HCT116 (cell line): Measurements from ENCODE around the gene POPDC3. TPM values are rescaled to one million over a fixed set of nuclear protein-coding genes. Genes with fewer than 3 reads are reported as not detected.
A peak's percentile ranks its signal among the peaks of the same experiment; 100 is the strongest.

Experiments
- ATAC-seq: fragments of 200-7000 bp; cut with Tn5 transposase; 2 replicates; pipeline ENCODE4 v1.9.1; 2020; ENCODE audit warnings: mild to moderate bottlenecking, moderate library complexity
- BruUV-seq: library from RNA; stranded (reverse); fragments of 400-500 nt; replicated peaks from 2 replicates; lab custom pipeline; 2021; lab: Mats Ljungman, UMichigan
- CTCF ChIA-PET: fragments of 300-600 bp; sonication (Branson Sonifier 250); formaldehyde crosslinking; loops from one replicate; lab custom pipeline; 2021; ENCODE audit warnings: antibody characterized with exemption; lab: Charles Lee
- POLR2A ChIA-PET: fragments of 300-600, 350-600 bp; sonication (Branson Sonifier 250); formaldehyde crosslinking; loops from one replicate; lab custom pipeline; 2021; ENCODE audit warnings: antibody characterized with exemption; lab: Charles Lee
- RAD21 ChIA-PET, 2 experiments: fragments of 300-600 bp; sonication (Branson Sonifier 250); formaldehyde crosslinking; loops; one replicate each; lab custom pipeline; 2023; ENCODE audit warnings: low total read pairs in 2 of 2; ENCODE audit not compliant: uncharacterized antibody in 2 of 2, unreplicated experiment in 2 of 2, low non-redundant PET in 1 of 2; lab: Charles Lee
- DNase-seq: peaks from one replicate; pipeline ENCODE4 v3.0.0-alpha.2; 2010; ENCODE audit warnings: low read depth, low spot score
- H2AFZ ChIP-seq: fragments of 200-600 bp; shearing (Covaris generic), sonication (generic); 2 replicates; pipeline ENCODE4 v1.6.1; 2017; ENCODE audit warnings: low read depth, mixed run types, mixed read lengths, antibody characterized with exemption, low read length; ENCODE audit not compliant: poor library complexity, severe bottlenecking
- H3K27ac ChIP-seq: 2 replicates; pipeline ENCODE4 v1.5.1; 2012; ENCODE audit warnings: low read depth, low read length
- H3K27me3 ChIP-seq: fragments of 200-600 bp; sonication (generic); 2 replicates; pipeline ENCODE4 v1.6.1; 2016; ENCODE audit warnings: mixed run types, low read length, mixed read lengths; ENCODE audit not compliant: insufficient read depth
- H3K36me3 ChIP-seq, 2 experiments: fragments of 200-500 bp in 1 of 2; fragments of 200-600 bp in 1 of 2; sonication (Bioruptor generic) in 1 of 2; sonication (generic) in 1 of 2; 2 replicates each; pipeline versions ENCODE4 v1.5.1 to v1.6.1; 2014 to 2016; ENCODE audit warnings: low read length in 2 of 2, inconsistent platforms in 1 of 2, mixed read lengths in 1 of 2, mixed run types in 1 of 2; ENCODE audit not compliant: insufficient read depth in 2 of 2, control insufficient read depth in 1 of 2
- H3K4me1 ChIP-seq, 2 experiments: fragments of 200-600 bp in 1 of 2; sonication (generic) in 1 of 2; 2 replicates each; pipeline versions ENCODE4 v1.5.1 to v1.6.1; 2012 to 2017; ENCODE audit warnings: low read length in 2 of 2, inconsistent platforms in 1 of 2, mild to moderate bottlenecking in 1 of 2, mixed read lengths in 1 of 2, mixed run types in 1 of 2, moderate library complexity in 1 of 2; ENCODE audit not compliant: insufficient read depth in 2 of 2, control insufficient read depth in 1 of 2
- H3K4me2 ChIP-seq: fragments of 200-600 bp; sonication (generic); 2 replicates; pipeline ENCODE4 v1.6.1; 2017; ENCODE audit warnings: mixed run types, low read length, mixed read lengths
- H3K4me3 ChIP-seq, 2 experiments: fragments of 200-600 bp in 1 of 2; sonication (generic) in 1 of 2; replicated peaks in 1 of 2; 2 replicates each; pipeline ENCODE4 v1.5.1; 2011 to 2016; ENCODE audit warnings: low read length in 2 of 2, control low read depth in 1 of 2, low read depth in 1 of 2, mild to moderate bottlenecking in 1 of 2, mixed read lengths in 1 of 2, mixed run types in 1 of 2
- H3K79me2 ChIP-seq: fragments of 200-600 bp; sonication (generic); 2 replicates; pipeline ENCODE4 v1.6.1; 2017; ENCODE audit warnings: mild to moderate bottlenecking, mixed run types, low read length, moderate library complexity, mixed read lengths; ENCODE audit not compliant: insufficient read depth
- H3K9ac ChIP-seq: fragments of 200-600 bp; sonication (generic); 2 replicates; pipeline ENCODE4 v1.6.1; 2016; ENCODE audit warnings: low read length, mixed read lengths
- H3K9me2 ChIP-seq: fragments of 200-600 bp; sonication (generic), shearing (Covaris generic); 2 replicates; pipeline ENCODE4 v1.6.1; 2017; ENCODE audit warnings: mixed run types, mild to moderate bottlenecking, moderate library complexity; ENCODE audit not compliant: insufficient read depth
- H3K9me3 ChIP-seq, 2 experiments: fragments of 200-500 bp in 1 of 2; fragments of 200-600 bp in 1 of 2; sonication (Bioruptor generic) in 1 of 2; sonication (generic) in 1 of 2; 2 replicates each; pipeline ENCODE4 v1.6.1; 2014 to 2017; ENCODE audit warnings: low read length in 2 of 2, mixed read lengths in 2 of 2, inconsistent platforms in 1 of 2, low read depth in 1 of 2, mild to moderate bottlenecking in 1 of 2, mixed run types in 1 of 2, moderate library complexity in 1 of 2; ENCODE audit not compliant: control insufficient read depth in 1 of 2, insufficient read depth in 1 of 2
- H4K20me1 ChIP-seq: fragments of 200-600 bp; sonication (generic), shearing (Covaris generic); 2 replicates; pipeline ENCODE4 v1.6.1; 2017; ENCODE audit warnings: mixed run types, mild to moderate bottlenecking, moderate library complexity; ENCODE audit not compliant: insufficient read depth
- ATF3 ChIP-seq: IDR thresholded peaks from 2 replicates; pipeline ENCODE4 v1.6.1; 2012
- CBX3 ChIP-seq: IDR thresholded peaks from 2 replicates; pipeline ENCODE4 v1.6.1; 2012; ENCODE audit warnings: low read depth
- CEBPB ChIP-seq: IDR thresholded peaks from 2 replicates; pipeline ENCODE4 v1.6.1; 2012; ENCODE audit warnings: low read depth
- EGR1 ChIP-seq: IDR thresholded peaks from 2 replicates; pipeline ENCODE4 v1.6.1; 2012; ENCODE audit warnings: low read depth
- EZH2 ChIP-seq: fragments of 200-600 bp; sonication (generic); IDR thresholded peaks from 2 replicates; pipeline ENCODE4 v1.6.1; 2017; ENCODE audit warnings: antibody characterized with exemption, mixed run types
- EZH2phosphoT487 ChIP-seq: fragments of 200-600 bp; IDR thresholded peaks from 2 replicates; pipeline ENCODE4 v1.6.1; 2018; ENCODE audit warnings: antibody characterized with exemption, borderline replicate concordance
- FOSL1 ChIP-seq: IDR thresholded peaks from 2 replicates; pipeline ENCODE4 v1.6.1; 2012; ENCODE audit warnings: low read depth
- JUND ChIP-seq: IDR thresholded peaks from 2 replicates; pipeline ENCODE4 v1.6.1; 2012
- POLR2A ChIP-seq: IDR thresholded peaks from 2 replicates; pipeline ENCODE4 v1.7.0; 2011; ENCODE audit warnings: borderline replicate concordance; ENCODE audit not compliant: insufficient read depth, insufficient read length; ENCODE audit errors: extremely low read depth
- POLR2AphosphoS5 ChIP-seq: IDR thresholded peaks from 2 replicates; pipeline ENCODE4 v1.6.1; 2011; ENCODE audit warnings: mild to moderate bottlenecking, low read depth, low read length, moderate library complexity
- REST ChIP-seq: IDR thresholded peaks from 2 replicates; pipeline ENCODE4 v1.6.1; 2012; ENCODE audit warnings: low read depth
- SIN3A ChIP-seq: IDR thresholded peaks from 2 replicates; pipeline ENCODE4 v1.6.1; 2012; ENCODE audit warnings: low read depth
- SP1 ChIP-seq: IDR thresholded peaks from 2 replicates; pipeline ENCODE4 v1.6.1; 2012; ENCODE audit warnings: low read depth
- SRF ChIP-seq: IDR thresholded peaks from 2 replicates; pipeline ENCODE4 v1.6.1; 2012; ENCODE audit warnings: low read depth
- TCF7L2 ChIP-seq: IDR thresholded peaks from 2 replicates; pipeline ENCODE4 v1.7.0; 2011; ENCODE audit warnings: borderline replicate concordance, inconsistent platforms; ENCODE audit not compliant: insufficient read depth, insufficient read length; ENCODE audit errors: extremely low read depth
- YY1 ChIP-seq: IDR thresholded peaks from 2 replicates; pipeline ENCODE4 v1.6.1; 2011; ENCODE audit warnings: low read length, low read depth, moderate library complexity, mild to moderate bottlenecking; ENCODE audit not compliant: insufficient replicate concordance; ENCODE audit errors: extremely low read depth
- ZBTB33 ChIP-seq: IDR thresholded peaks from 2 replicates; pipeline ENCODE4 v1.6.1; 2011; ENCODE audit warnings: mild to moderate bottlenecking, low read length, moderate library complexity; ENCODE audit not compliant: insufficient replicate concordance; ENCODE audit errors: extremely low read depth
- ZFX ChIP-seq: fragments of 450-650 bp; IDR thresholded peaks from 2 replicates; pipeline ENCODE4 v1.6.1; 2017
- ZNF274 ChIP-seq: fragments of 200-500 bp; sonication (Bioruptor generic); IDR thresholded peaks from 2 replicates; pipeline ENCODE4 v1.6.1; 2014; ENCODE audit warnings: mild to moderate bottlenecking, low read depth, low read length, inconsistent platforms
- intact Hi-C: fragments of 100-400 bp; cut with micrococcal nuclease; formaldehyde crosslinking; loops from 2 replicates; pipeline ENCODE4 v1.10.0; 2022
- total RNA-seq: library from RNA; stranded (reverse); gene quantifications from one replicate; pipeline ENCODE4 v1.2.1, GENCODE V29; 2021; ENCODE audit not compliant: unreplicated experiment

The POPDC3 gene
- total RNA-seq, 1 experiment from 2014 or later, result 10.1 TPM

GRCh38 chr6:105209950-105210706 is 30.3 kb upstream of the POPDC3 start:
- no TSS peak for BruUV-seq
- H3K36me3 ChIP-seq, result no peaks in the 10 kb centered on the region
- H3K27me3 ChIP-seq, result no peaks in the 10 kb centered on the region
- no peaks in the 10 kb centered on the region for H3K9me2 ChIP-seq
- ATAC-seq (peak; percentile 54), DNase-seq (peak; percentile 38)
- ChIA-PET POLR2A (no interaction called here), CTCF (interaction anchor here (1.1 kb wide), 1 partner anchor 27 kb away, joined by 3 read pairs; no protein-coding TSS in a partner anchor), RAD21 (no interaction called here)
- TF ChIP-seq POLR2A (no peak), CBX3 (peak; percentile 25; the same call in 1 of the 2 replicates), TCF7L2 (no peak), EZH2 (no peak), YY1 (no peak), SP1 (peak; percentile 51), SIN3A (no peak), JUND (peak; percentile 50), SRF (no peak), ZFX (no peak), EZH2phosphoT487 (no peak), REST (no peak), ZNF274 (no peak), EGR1 (no peak), ZBTB33 (no peak), FOSL1 (peak; percentile 48), ATF3 (no peak), CEBPB (peak; percentile 80), POLR2AphosphoS5 (no peak)
- no peaks in the 10 kb centered on the region for H3K79me2 ChIP-seq
- no peaks in the 10 kb centered on the region for H4K20me1 ChIP-seq
- no peak overlapping the region for H3K4me3 ChIP-seq
- intact Hi-C loops, result no loop called here
- H2AFZ ChIP-seq, result peak overlapping the region; percentile 79
- no peaks in the 10 kb centered on the region for H3K9me3 ChIP-seq
- H3K4me1 ChIP-seq, result peaks cover 0 to 33% of the 10 kb centered on the region in 2 experiments; a peak in 3 of 4 replicates
- H3K9ac ChIP-seq, result no peak overlapping the region
- H3K4me2 ChIP-seq, result peak overlapping the region; percentile 32
- H3K27ac ChIP-seq, result no peak overlapping the region
